ENCODE data around the gene CATSPERD. TPM values are rescaled to one million over a fixed set of nuclear protein-coding genes. Genes with fewer than 3 reads are reported as not detected.
"Not testable (repeated sequence)": the region's sequence is repeated elsewhere in the genome, so short reads cannot be mapped to it uniquely, and the experiment has no call there.

CATSPERD gene
- total RNA-seq, 1 donor from 2014 or later: not detected

GRCh38 chr19:5686326-5686646, 34.2 kb upstream of the CATSPERD start:
- H3K36me3 Mint-ChIP-seq (ENCODE audit: unreplicated experiment): peaks cover 4% of the 10 kb centered on the region
- H3K27ac Mint-ChIP-seq (ENCODE audit: unreplicated experiment): no peak overlapping the region
- H3K4me3 Mint-ChIP-seq (ENCODE audit: unreplicated experiment): peak overlapping the region; percentile 78
- TF ChIP-seq CTCF (IDR thresholded peaks at IDR 0.05; ENCODE audit: partially characterized antibody, unreplicated experiment): no peak
- peaks cover 23% of the 10 kb centered on the region for H3K9me3 Mint-ChIP-seq (ENCODE audit: unreplicated experiment)
- peaks cover 24% of the 10 kb centered on the region for H3K27me3 Mint-ChIP-seq (ENCODE audit: unreplicated experiment)
- no peak for DNase-seq
- H3K4me1 Mint-ChIP-seq (ENCODE audit: low read depth, unreplicated experiment): peaks cover 6% of the 10 kb centered on the region

- Mint-ChIP-seq H3K27ac (ENCODE audit: unreplicated experiment) (no peak overlapping the region), H3K36me3 (ENCODE audit: unreplicated experiment) (no peaks in the 10 kb centered on the region), H3K4me3 (ENCODE audit: unreplicated experiment) (peak overlapping the region; percentile 78), H3K9me3 (ENCODE audit: unreplicated experiment) (peaks cover 18% of the 10 kb centered on the region), H3K27me3 (ENCODE audit: unreplicated experiment) (peaks cover 19% of the 10 kb centered on the region), H3K4me1 (ENCODE audit: low read depth, unreplicated experiment) (peaks cover 3% of the 10 kb centered on the region)
- DNase-seq: peak; percentile 100
- peak; percentile 87 for TF ChIP-seq CTCF (IDR thresholded peaks at IDR 0.05; ENCODE audit: partially characterized antibody, unreplicated experiment)
Measured at GRCh38 chr19:5686647-5687359, 33.6 kb upstream of the CATSPERD start.

- H3K9me3 Mint-ChIP-seq (ENCODE audit: unreplicated experiment): peaks cover 20% of the 10 kb centered on the region
- no peak overlapping the region for H3K27ac Mint-ChIP-seq (ENCODE audit: unreplicated experiment)
- H3K36me3 Mint-ChIP-seq (ENCODE audit: unreplicated experiment): no peaks in the 10 kb centered on the region
- no peak overlapping the region for H3K4me3 Mint-ChIP-seq (ENCODE audit: unreplicated experiment)
- H3K4me1 Mint-ChIP-seq (ENCODE audit: low read depth, unreplicated experiment): peaks cover 3% of the 10 kb centered on the region
- peaks cover 18% of the 10 kb centered on the region for H3K27me3 Mint-ChIP-seq (ENCODE audit: unreplicated experiment)
- no peak for DNase-seq
- TF ChIP-seq CTCF (IDR thresholded peaks at IDR 0.05; ENCODE audit: partially characterized antibody, unreplicated experiment): peak; percentile 62
Measured at GRCh38 chr19:5687360-5688198, 32.9 kb upstream of the CATSPERD start.

DNA sequence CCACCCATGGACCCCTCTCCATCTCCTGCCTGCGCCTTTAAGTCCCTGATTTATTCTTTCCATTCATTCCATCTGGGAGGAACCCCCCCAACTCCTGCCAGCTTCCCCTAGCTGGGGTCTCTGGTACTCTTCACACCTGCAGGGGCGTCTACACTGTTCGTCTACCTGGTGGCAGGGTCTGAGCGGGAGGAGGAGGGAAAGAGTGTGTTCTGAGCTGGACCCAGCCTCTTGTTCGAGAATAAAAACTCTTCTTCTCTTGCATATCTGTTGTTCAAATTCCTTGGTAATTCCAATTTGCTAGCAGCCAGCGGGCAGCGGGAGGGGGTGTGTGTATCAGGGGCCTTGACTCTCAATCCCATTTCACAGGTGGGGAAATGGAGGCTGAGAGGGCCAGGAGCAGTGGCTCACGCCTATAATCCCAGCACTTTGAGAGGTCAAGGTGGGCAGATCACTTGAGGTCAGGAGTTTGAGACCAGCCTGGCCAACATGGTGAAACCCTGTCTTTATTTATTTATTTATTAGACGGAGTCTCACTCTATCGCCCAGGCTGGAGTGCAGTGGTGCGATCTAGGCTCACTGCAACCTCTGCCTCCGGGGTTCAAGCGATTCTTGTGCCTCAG, 32.1 kb upstream of the CATSPERD start:
- peaks cover 18% of the 10 kb centered on the region for H3K27me3 Mint-ChIP-seq (ENCODE audit: unreplicated experiment)
- peaks cover 20% of the 10 kb centered on the region for H3K9me3 Mint-ChIP-seq (ENCODE audit: unreplicated experiment)
- peak overlapping the region; percentile 49 for H3K4me3 Mint-ChIP-seq (ENCODE audit: unreplicated experiment)
- not testable (repeated sequence) for H3K27ac Mint-ChIP-seq (ENCODE audit: unreplicated experiment); H3K4me1 Mint-ChIP-seq (ENCODE audit: low read depth, unreplicated experiment); H3K36me3 Mint-ChIP-seq (ENCODE audit: unreplicated experiment); DNase-seq

DNA sequence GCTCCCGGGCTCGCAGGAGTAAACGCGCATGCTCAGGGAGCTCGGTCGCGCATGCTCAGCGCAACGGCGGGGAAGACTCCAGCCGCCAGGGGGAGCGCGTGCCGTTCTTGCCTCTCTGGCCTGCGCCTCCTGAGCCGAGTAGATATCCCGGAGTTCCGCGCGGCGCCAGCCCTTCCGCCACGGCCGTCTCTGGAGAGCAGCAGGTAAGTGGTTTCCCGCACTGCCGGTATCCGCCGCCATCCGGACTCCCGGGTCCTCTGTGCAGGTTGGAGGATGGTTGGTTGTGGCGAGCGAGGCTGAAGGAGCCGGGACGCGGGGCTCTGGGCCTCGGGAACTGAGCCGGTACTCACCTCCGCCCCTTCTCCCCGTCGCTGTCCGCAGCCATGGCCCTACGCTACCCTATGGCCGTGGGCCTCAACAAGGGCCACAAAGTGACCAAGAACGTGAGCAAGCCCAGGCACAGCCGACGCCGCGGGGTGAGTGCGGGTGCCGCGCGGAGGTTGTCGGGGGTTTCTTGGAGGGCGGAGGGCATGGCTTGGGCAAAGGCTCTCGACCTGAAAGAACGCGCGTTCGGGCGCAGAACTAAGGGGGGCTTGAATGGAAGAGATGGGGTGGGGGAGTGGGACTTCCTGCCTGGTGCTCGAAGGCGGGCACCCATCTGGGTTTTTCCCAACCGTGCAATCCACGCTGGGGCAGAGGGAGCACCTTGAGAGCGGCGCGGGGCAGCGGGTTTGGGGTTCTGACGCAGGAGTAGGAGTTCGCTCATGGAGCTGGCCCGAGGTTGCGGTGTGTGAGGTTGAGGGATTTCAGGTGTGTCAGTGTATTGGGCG, 30.1 kb upstream of the CATSPERD start, which contains the start of gene RPL36:
RPL36 (plus strand) TSS at position 171 of the 830 bp plus-strand sequence; CDS start at position 384, 213 bp downstream.
- H3K4me1 Mint-ChIP-seq (ENCODE audit: low read depth, unreplicated experiment): no peaks in the 10 kb centered on the region
- H3K4me3 Mint-ChIP-seq (ENCODE audit: unreplicated experiment): peak within 1 kb of the TSS; percentile 96
- peaks cover 18% of the 10 kb centered on the region for H3K9me3 Mint-ChIP-seq (ENCODE audit: unreplicated experiment)
- TF ChIP-seq CTCF (IDR thresholded peaks at IDR 0.05; ENCODE audit: partially characterized antibody, unreplicated experiment): peak; percentile 93
- H3K27me3 Mint-ChIP-seq (ENCODE audit: unreplicated experiment): peaks cover 18% of the 10 kb centered on the region
- peak within 1 kb of the TSS; percentile 93 for H3K27ac Mint-ChIP-seq (ENCODE audit: unreplicated experiment)
- DNase-seq: peak; percentile 99
- no peaks in the 10 kb centered on the region for H3K36me3 Mint-ChIP-seq (ENCODE audit: unreplicated experiment)
